ENCODE measurements around the gene ARHGEF7.

- no peak for TF ChIP-seq CTCF (IDR thresholded peaks at IDR 0.05)
- no peak for TF ChIP-seq POLR2AphosphoS5 (IDR thresholded peaks at IDR 0.05)
- no peak for TF ChIP-seq EP300 (IDR thresholded peaks at IDR 0.05)
Measured at GRCh38 chr13:111313911-111314425, 198.9 kb downstream of the ARHGEF7 start.

All from stomach (tissue), 4 donors.